GM23338 (cell line): ENCODE data around the gene C16orf87. TPM values are rescaled to one million over a fixed set of nuclear protein-coding genes. Genes with fewer than 3 reads are reported as not detected.

ENCODE experiments used
- ATAC-seq: fragments of 200-7000 bp; cut with Tn5 transposase; 3 replicates; pipeline ENCODE4 v1.9.1; 2020
- DNase-seq: peaks from one replicate; pipeline ENCODE4 v3.0.0-alpha.2; 2015; ENCODE audit warnings: low spot score
- H2AFZ ChIP-seq: fragments of 200-600 bp; sonication (generic); 2 replicates; pipeline ENCODE4 v1.8.0; 2016; ENCODE audit warnings: antibody characterized with exemption, mild to moderate bottlenecking, moderate library complexity
- H3F3A ChIP-seq: fragments of 200-600 bp; sonication (generic); replicated peaks from 2 replicates; pipeline ENCODE4 v1.8.0; 2017; ENCODE audit warnings: antibody characterized with exemption, mixed run types, low read depth
- H3K27ac ChIP-seq: fragments of 200-600 bp; sonication (generic); 2 replicates; pipeline ENCODE4 v1.6.1; 2016; ENCODE audit warnings: low read depth
- H3K27me3 ChIP-seq: fragments of 200-600 bp; sonication (generic); 2 replicates; pipeline ENCODE4 v1.8.0; 2016; ENCODE audit warnings: mild to moderate bottlenecking, mixed run types, moderate library complexity; ENCODE audit not compliant: insufficient read depth
- H3K36me3 ChIP-seq: fragments of 200-600 bp; sonication (generic); 2 replicates; pipeline ENCODE4 v1.8.0; 2016; ENCODE audit warnings: mild to moderate bottlenecking; ENCODE audit not compliant: insufficient read depth
- H3K4me1 ChIP-seq: fragments of 200-600 bp; sonication (generic); 2 replicates; pipeline ENCODE4 v1.8.0; 2016; ENCODE audit warnings: mild to moderate bottlenecking, moderate library complexity; ENCODE audit not compliant: insufficient read depth
- H3K4me2 ChIP-seq: fragments of 200-600 bp; sonication (generic); 2 replicates; pipeline ENCODE4 v1.7.1; 2017; ENCODE audit warnings: mixed run types
- H3K4me3 ChIP-seq: fragments of 200-600 bp; sonication (generic); 2 replicates; pipeline ENCODE4 v1.6.1; 2016; ENCODE audit warnings: mixed run types
- H3K79me2 ChIP-seq: fragments of 200-600 bp; sonication (generic); replicated peaks from 2 replicates; pipeline ENCODE4 v1.8.0; 2017; ENCODE audit warnings: mild to moderate bottlenecking; ENCODE audit not compliant: insufficient read depth
- H3K9me2 ChIP-seq: fragments of 200-600 bp; sonication (generic); 2 replicates; pipeline ENCODE4 v1.8.0; 2017; ENCODE audit not compliant: insufficient read depth
- H4K20me1 ChIP-seq: fragments of 200-600 bp; sonication (generic); replicated peaks from 2 replicates; pipeline ENCODE4 v1.8.0; 2017; ENCODE audit warnings: mild to moderate bottlenecking; ENCODE audit not compliant: insufficient read depth
- H3K27ac Mint-ChIP-seq: 2 replicates; pipeline ENCODE4 v1.8.0; 2020; ENCODE audit warnings: inconsistent platforms, mild to moderate bottlenecking, moderate library complexity, mixed read lengths
- H3K27me3 Mint-ChIP-seq: 3 replicates; pipeline ENCODE4 v1.8.0; 2022; ENCODE audit warnings: low read depth, mild to moderate bottlenecking, moderate library complexity, mixed read lengths, inconsistent platforms; ENCODE audit not compliant: insufficient read depth, poor library complexity
- H3K36me3 Mint-ChIP-seq: 3 replicates; pipeline ENCODE4 v1.8.0; 2021; ENCODE audit warnings: low read depth, mild to moderate bottlenecking, inconsistent platforms, moderate library complexity, mixed read lengths
- H3K4me1 Mint-ChIP-seq: 3 replicates; pipeline ENCODE4 v1.8.0; 2020; ENCODE audit warnings: mild to moderate bottlenecking, inconsistent platforms, mixed read lengths
- H3K4me3 Mint-ChIP-seq: 3 replicates; pipeline ENCODE4 v1.8.0; 2021; ENCODE audit warnings: moderate library complexity, mild to moderate bottlenecking, inconsistent platforms, mixed read lengths
- H3K9me3 Mint-ChIP-seq: 3 replicates; pipeline ENCODE4 v1.8.0; 2020; ENCODE audit warnings: moderate library complexity, mild to moderate bottlenecking, inconsistent platforms, mixed read lengths
- CREB1 ChIP-seq: fragments of 250-450 bp; sonication (Bioruptor Pico); IDR thresholded peaks from 2 replicates; pipeline ENCODE4 v1.5.0; 2020; ENCODE audit warnings: low read depth, mild to moderate bottlenecking, moderate library complexity
- CTCF ChIP-seq, 2 experiments: fragments of 200-600 bp in 1 of 2; sonication (generic) in 1 of 2; conservative IDR thresholded peaks; 2 replicates each; pipeline versions ENCODE4 v1.5.1 to v1.6.1; 2016 to 2017; ENCODE audit warnings: antibody characterized with exemption in 2 of 2, low read depth in 2 of 2, mild to moderate bottlenecking in 2 of 2, moderate library complexity in 1 of 2
- ETS1 ChIP-seq: IDR thresholded peaks from 2 replicates; pipeline ENCODE4 v1.6.1; 2016; ENCODE audit warnings: antibody characterized with exemption
- JUNB ChIP-seq: IDR thresholded peaks from one replicate; pipeline ENCODE4 v1.6.1; 2016; ENCODE audit warnings: antibody characterized with exemption; ENCODE audit not compliant: unreplicated experiment
- NANOG ChIP-seq: IDR thresholded peaks from 2 replicates; pipeline ENCODE4 v1.6.1; 2016; ENCODE audit warnings: antibody characterized with exemption, borderline replicate concordance
- POLR2AphosphoS5 ChIP-seq: IDR thresholded peaks from 2 replicates; pipeline ENCODE4 v1.6.1; 2016; ENCODE audit warnings: antibody characterized with exemption, low read depth
- REST ChIP-seq: IDR thresholded peaks from one replicate; pipeline ENCODE4 v1.6.1; 2018; ENCODE audit warnings: antibody characterized with exemption; ENCODE audit not compliant: unreplicated experiment
- ZNF114 ChIP-seq: fragments of 250-450 bp; sonication (Bioruptor Pico); IDR thresholded peaks from 2 replicates; pipeline ENCODE4 v1.5.0; 2020; ENCODE audit warnings: mild to moderate bottlenecking, moderate library complexity
- polyA plus RNA-seq: library from polyadenylated mRNA; unstranded; fragments of >200 nt; fragmentation: Nextera tagmentation; extraction: Ambion mirVana; gene quantifications from 2 replicates; pipeline ENCODE4 v1.2.1, GENCODE V29; 2016
- total RNA-seq: library from RNA; depleted of rRNA; stranded (reverse); fragments of >200 nt; shearing (Covaris generic); gene quantifications from 2 replicates; pipeline ENCODE4 v1.2.3, GENCODE V29; 2014

Gene C16orf87
- total and polyA plus RNA-seq, 2 experiments from 2014 or later = 23.4 to 46.0 TPM

GRCh38 chr16:46759309-46759708, 71.7 kb downstream of the C16orf87 start (continued):
- TF ChIP-seq REST (no peak), CREB1 (CRISPR knock-in tag) (no peak)

GRCh38 chr16:46757339-46758050, 73.5 kb downstream of the C16orf87 start:
- peaks cover 17% of the 10 kb centered on the region for H3K4me1 Mint-ChIP-seq
- H3K27me3 Mint-ChIP-seq = peaks cover 12% of the 10 kb centered on the region
- Histone ChIP-seq H3K4me2 (no peak overlapping the region), H3K27ac (no peak overlapping the region), H3K36me3 (no peaks in the 10 kb centered on the region), H3K9me2 (no peaks in the 10 kb centered on the region), H3K4me3 (no peak overlapping the region), H3K79me2 (no peaks in the 10 kb centered on the region), H4K20me1 (no peaks in the 10 kb centered on the region), H3K4me1 (peaks cover 4% of the 10 kb centered on the region; the same call in 1 of the 2 replicates), H2AFZ (peak overlapping the region; percentile 80), H3K27me3 (no peaks in the 10 kb centered on the region), H3F3A (no peaks in the 10 kb centered on the region)
- H3K27ac Mint-ChIP-seq = no peak overlapping the region
- no peaks in the 10 kb centered on the region; the same call in 2 of the 3 replicates for H3K9me3 Mint-ChIP-seq
- no peaks in the 10 kb centered on the region for H3K36me3 Mint-ChIP-seq
- H3K4me3 Mint-ChIP-seq = no peak overlapping the region
- ATAC-seq (peak; percentile 72), DNase-seq (peak; percentile 26)
- no peak for TF ChIP-seq JUNB
- no peak for TF ChIP-seq POLR2AphosphoS5

GRCh38 chr16:46756772-46757171, 74.2 kb downstream of the C16orf87 start:
- no peaks in the 10 kb centered on the region for H4K20me1 ChIP-seq
- H3K79me2 ChIP-seq = no peaks in the 10 kb centered on the region
- Mint-ChIP-seq H3K27me3 (peaks cover 13% of the 10 kb centered on the region), H3K4me1 (peaks cover 17% of the 10 kb centered on the region), H3K4me3 (no peak overlapping the region), H3K27ac (no peak overlapping the region), H3K36me3 (no peaks in the 10 kb centered on the region), H3K9me3 (no peaks in the 10 kb centered on the region; the same call in 2 of the 3 replicates)
- H3K27me3 ChIP-seq = no peaks in the 10 kb centered on the region
- no peak overlapping the region for H3K27ac ChIP-seq
- H3K36me3 ChIP-seq = no peaks in the 10 kb centered on the region
- H3K9me2 ChIP-seq = no peaks in the 10 kb centered on the region
- no peaks in the 10 kb centered on the region for H3F3A ChIP-seq
- TF ChIP-seq NANOG = no peak
- no peak for TF ChIP-seq ETS1
- no peak for TF ChIP-seq ZNF114 (CRISPR knock-in tag)
- no peak for TF ChIP-seq CTCF (conservative IDR thresholded peaks at IDR 0.05; ENCODE audit: low read depth in 2 of 2)
- TF ChIP-seq REST = no peak
- peaks cover 4% of the 10 kb centered on the region; the same call in 1 of the 2 replicates for H3K4me1 ChIP-seq
- no peak overlapping the region for H3K4me3 ChIP-seq
- no peak overlapping the region for H3K4me2 ChIP-seq
- no peak for DNase-seq
- ATAC-seq = no peak
- peak overlapping the region; percentile 80; the same call in 1 of the 2 replicates for H2AFZ ChIP-seq
